Activated T-helper 1 cell treated with Interleukin-2 at 50 U/mL for 16 hours (primary cell): ENCODE measurements around the gene LSS.
"Not testable (repeated sequence)": the region's sequence is repeated elsewhere in the genome, so short reads cannot be mapped to it uniquely, and the experiment has no call there.

Source experiments
- DNase-seq: peaks from one replicate; pipeline ENCODE4 v3.0.0-alpha.2; 2020; ENCODE audit warnings: low read depth

The LSS gene

DNA sequence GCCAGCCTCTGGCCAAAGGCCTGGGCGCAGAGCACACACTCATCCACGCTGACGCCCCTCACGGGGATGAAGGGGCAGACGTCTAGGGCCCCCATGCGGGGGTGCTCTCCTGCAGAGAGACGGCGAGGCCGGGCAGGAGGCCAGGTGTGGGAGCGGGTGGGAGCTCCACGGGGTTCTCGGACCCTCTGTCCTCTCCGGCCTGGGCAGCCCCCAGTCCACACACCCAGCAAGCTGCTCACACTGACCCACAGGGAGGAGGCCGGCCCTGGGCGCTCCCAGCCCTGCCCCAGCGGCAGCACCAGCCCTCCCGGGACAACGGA is 75.7 kb downstream of the LSS start:
- no peak for DNase-seq

- no peak for DNase-seq
These were observed 76.3 kb downstream of the LSS start for GRCh38 chr21:46151989-46152926.

GRCh38 chr21:46151261-46151988 is 77.1 kb downstream of the LSS start:
- no peak for DNase-seq

- DNase-seq: no peak
These were observed 78.0 kb downstream of the LSS start for GRCh38 chr21:46150491-46151121.

GRCh38 chr21:46150073-46150472 is 78.5 kb downstream of the LSS start:
- no peak for DNase-seq

DNA sequence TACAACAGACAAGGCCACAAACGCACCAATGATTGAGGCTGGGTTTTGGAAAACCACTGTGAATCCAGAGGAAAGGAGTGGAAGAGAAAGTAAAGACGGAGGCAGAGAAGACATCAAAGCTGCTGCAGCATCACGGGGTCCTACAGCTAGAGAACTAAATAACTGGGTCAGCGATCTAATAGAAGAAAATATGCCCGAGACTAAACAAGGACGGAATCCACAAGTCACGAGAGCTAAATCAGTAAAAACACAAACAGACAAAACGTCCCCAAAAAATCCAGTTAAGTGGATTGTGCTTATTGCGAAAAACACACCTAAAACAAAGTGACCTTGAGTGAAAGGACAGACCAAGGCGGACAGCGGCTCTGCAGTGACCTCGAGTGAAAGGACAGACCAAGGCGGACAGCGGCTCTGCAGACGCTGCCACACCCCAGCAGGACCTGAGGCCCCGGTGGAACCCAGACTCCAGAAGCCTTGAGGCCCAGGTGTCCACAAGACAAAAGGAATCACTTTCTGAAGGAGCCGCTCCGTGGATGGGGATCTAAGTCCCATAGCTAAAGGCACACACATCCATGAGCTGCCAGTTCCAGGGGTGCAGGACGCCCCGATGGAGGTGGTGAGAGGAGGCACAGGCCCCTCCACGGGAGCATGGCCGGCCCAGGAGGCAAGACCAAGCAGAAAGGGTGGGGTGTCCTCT is 79.2 kb downstream of the LSS start:
- DNase-seq: no peak

DNA sequence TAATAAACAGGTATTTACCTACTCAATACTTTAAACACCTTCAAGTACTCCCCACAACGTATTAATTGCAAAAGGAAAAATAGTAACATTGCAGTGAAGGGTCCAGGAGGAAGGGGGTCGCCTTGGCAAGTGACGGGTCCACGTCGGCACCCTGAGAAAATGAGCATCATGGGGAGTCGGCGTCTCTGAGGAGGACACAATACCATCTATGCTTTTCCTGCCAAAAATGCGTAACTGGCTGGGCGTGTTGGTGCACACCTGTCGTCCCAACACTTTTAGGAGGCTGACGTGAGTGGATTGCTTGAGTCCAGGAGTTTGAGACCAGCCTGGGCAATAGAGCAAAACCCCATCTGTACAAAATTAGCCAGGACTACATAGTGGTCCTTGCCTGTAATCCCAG is 80.5 kb downstream of the LSS start:
- no peak for DNase-seq

DNA sequence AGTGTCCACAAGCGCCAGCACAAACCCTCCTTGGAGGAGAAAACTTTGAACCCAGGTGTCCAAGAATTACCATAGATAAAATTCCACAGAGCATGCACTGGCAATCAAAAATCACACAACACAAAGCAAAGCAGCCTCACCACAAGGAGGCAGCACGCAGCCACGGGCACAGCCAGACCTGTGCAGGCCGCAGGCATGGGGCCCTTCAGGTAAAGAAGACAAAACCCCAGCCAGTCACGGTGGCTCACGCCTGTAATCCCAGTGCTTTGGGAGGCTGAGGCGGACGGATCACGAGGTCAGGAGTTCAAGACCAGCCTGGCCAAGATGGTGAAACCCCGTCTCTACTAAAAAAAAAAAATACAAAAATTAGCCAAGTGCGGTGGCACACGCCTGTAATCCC is 81.1 kb downstream of the LSS start:
- not testable (repeated sequence) for DNase-seq

- DNase-seq: no peak
These were observed 81.7 kb downstream of the LSS start for GRCh38 chr21:46146856-46147255.

DNA sequence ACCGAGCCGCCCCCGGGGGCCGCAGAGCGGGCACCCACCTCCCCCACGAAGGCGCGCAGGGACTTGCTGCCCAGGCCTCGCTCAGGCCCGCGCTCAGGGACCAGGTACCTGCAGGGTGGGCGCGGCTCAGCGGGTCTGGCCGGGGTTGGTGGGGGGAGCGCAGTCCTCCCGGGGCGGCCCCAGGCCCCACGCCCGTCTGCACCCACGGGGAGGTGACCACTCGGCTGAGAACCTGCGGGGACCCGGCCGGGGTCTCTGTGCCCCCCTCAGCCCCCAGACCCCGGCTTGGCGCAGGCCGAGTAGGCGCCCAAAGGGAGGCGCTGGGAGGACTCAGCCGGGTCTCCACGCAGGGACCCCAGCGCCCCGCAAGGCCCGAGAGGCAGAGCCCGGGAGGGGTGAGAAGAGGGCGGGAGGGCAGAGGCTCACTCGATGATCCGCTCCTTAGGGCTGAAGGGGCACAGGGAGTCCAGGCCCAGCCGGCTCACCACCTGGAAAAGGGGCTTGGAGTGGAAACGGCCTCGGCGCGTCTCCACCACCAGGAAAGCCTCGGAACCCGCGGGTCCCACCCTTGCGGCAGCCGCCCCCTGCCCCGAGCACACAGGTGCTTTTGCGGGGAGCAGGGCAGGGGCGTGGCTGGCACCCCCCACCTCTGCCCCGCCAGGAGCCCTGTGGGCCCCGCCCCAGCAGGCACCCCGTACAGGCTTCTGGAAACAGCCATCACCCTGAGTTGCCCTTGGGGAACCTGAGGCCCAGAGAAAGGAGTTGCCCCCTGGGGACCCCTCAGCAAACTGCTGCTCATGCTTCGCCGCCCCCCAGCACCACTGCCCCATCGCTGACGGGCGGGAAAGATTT is 82.5 kb downstream of the LSS start:
- no peak for DNase-seq

DNA sequence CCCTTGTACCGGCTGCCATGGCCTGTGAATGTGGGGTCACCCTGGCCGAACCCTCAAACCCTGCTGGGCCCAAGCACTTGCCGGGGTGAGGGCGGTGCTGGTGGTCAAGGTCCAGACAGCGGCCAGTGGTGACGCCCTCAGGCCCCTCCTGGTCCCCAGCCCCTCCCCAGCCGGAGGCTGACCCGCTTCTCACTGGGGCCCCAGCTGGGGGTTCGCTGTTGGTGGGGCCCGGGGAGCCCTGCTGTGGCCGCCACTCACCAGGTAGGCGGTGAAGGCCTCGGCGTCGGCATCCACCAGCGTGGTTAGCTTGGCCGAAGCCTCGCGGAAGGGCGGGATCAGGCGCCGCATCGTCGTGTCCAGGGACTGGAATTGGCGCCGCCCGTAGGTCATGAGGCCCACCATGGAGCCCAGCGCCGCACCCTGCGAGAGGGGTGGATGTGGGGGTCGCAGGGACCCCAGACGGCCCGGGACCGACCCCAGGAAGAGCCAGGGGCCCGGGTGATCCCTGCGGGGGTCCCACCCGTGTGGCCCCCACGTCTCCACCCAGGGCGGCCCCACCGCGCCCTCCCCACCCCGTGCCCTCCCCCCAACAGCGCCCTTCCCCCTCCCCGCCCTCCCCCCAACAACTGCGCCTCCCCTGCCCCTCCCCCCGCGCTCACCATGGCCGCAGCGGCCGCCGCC is 83.3 kb downstream of the LSS start:
- DNase-seq: no peak

DNA sequence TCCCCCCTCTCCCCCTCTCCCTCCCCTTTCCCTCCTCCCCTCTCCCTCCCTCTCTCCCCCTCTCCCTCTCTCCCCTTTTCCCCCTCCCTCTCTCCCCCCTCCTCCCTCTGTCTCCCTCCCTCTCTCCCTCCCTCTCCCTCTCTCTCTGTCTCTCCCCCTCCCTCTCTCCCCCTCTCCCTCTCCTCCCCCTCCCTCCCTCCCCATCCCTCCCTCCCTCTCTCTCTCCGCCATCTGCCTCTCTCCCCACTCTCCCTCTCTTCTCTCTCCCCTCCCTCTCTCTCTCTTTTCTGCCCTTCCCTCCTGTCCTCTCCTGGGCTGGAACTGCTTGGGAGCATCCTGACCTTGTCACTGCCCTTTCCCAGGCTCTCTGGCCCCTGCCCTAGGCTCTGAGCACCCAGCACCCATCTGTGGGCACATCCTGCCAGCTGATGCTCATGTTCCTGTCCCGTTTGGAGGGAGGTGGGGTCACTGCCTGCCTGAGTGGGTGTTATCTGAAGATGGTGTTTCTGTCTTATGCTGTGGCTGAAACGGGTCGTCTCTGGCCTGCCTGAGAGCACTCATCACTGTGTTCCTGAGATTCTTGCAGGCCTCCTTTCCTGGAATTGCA is 84.0 kb downstream of the LSS start:
- no peak for DNase-seq

DNA sequence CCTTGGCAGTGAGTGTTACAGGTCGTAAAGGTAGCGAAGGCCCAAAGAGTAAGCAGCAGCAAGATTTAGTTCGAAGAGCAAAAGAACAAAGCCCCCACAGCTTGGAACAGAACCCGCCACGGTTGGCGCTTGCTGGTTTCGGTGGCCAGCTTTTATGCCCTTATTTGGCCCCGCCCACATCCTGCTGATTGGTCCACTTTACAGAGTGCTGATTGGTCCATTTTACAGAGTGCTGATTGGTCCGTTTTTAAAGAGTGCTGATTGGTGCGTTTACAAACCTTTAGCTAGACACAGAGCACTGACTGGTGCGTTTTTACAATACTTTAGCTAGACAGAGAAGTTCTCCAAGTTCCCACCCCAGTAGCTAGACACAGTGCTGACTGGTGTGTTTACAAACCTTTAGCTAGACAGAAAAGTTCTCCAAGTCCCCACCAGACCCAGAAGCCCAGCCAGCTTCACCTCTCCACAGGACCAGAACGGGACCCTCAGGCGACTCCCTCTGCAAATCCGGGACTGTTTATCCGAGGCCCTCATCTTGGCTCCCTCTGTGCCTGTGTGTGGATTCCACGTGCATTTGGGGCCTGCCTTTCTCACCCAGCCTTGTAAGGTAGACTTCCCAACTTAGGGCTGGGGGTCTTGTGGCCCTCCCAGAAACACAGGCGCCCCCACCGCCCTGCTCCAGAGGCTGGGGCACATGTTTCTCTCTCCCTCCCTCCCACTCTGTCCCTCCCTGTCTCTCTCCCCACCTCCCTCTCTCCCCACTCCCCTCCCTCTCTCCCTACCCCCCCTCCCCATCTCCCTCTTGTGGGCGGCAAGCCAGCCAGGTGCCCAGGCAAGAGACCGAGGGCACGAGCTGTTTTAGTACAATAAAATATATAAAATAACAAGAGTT is 85.7 kb downstream of the LSS start:
- no peak for DNase-seq

- DNase-seq: no peak
These were observed 86.6 kb downstream of the LSS start for GRCh38 chr21:46141767-46142581.

DNA sequence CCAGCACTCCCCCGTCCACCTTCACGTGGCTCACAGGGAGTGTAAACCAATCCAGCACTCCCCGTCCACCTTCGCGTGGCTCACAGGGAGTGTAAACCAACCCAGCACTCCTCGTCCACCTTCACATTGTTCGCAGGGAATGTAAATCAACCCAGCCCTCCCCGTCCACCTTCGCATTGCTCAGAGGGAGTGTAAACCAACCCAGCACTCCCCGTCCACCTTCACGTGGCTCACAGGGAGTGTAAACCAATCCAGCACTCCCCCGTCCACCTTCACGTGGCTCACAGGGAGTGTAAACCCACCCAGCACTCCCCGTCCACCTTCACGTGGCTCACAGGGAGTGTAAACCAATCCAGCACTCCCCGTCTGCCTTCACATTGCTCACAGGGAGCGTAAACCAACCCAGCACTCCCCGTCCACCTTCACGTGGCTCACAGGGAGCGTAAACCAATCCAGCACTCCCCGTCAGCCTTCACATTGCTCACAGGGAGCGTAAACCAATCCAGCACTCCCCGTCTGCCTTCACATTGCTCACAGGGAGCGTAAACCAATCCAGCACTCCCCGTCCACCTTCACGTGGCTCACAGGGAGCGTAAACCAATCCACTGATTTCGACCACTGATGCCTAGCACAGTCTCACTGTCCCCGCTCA is 88.1 kb downstream of the LSS start:
- not testable (repeated sequence) for DNase-seq

DNA sequence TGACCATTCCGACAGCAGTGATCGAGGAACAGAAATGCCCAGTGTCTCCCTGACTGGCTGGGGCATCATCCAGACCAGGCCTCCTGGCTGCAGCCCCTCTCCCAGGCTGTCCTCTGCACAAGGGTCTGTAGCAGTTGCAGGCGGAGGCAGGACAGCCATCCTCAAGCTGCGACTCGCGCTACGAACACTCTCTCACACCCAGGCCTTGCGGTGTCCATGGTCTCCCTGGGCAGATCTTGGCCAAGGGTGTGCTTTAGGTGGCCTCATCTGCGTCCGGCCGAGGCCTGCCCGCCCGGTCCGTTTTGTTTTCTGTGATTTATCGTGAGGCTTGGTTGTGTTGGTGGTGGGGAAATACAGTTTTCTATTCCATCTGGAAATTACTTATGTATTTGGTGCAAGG is 88.9 kb downstream of the LSS start:
- no peak for DNase-seq

GRCh38 chr21:46138383-46138970 is 90.1 kb downstream of the LSS start:
- DNase-seq: no peak
